ENCODE results near the gene RASL10A. TPM values are rescaled to one million over a fixed set of nuclear protein-coding genes. Genes with fewer than 3 reads are reported as not detected.

Gene RASL10A
- total and polyA plus RNA-seq, 2 experiments from 2014 or later = 1.6 to 3.0 TPM

GRCh38 chr22:29266564-29267461, 48.7 kb downstream of the RASL10A start:
- H4K20me1 ChIP-seq (replicated peaks; ENCODE audit: insufficient read depth) = peaks cover 29% of the 10 kb centered on the region
- 0 out of 2 replicates have a peak, but pooled peaks cover 2% of the 10 kb centered on the region for H3F3A ChIP-seq (replicated peaks; ENCODE audit: low read depth)
- H3K4me3 ChIP-seq = peak overlapping the region; percentile 99
- DNase-seq (ENCODE audit: low spot score) = peak; percentile 17
- peak overlapping the region; percentile 100 for H3K4me2 ChIP-seq
- H3K36me3 ChIP-seq (ENCODE audit: insufficient read depth) = peaks cover 17% of the 10 kb centered on the region
- no peaks in the 10 kb centered on the region for H3K9me2 ChIP-seq (ENCODE audit: insufficient read depth)
- H3K27me3 ChIP-seq (ENCODE audit: insufficient read depth) = no peaks in the 10 kb centered on the region
- Mint-ChIP-seq H3K4me1 (peaks cover 31% of the 10 kb centered on the region), H3K9me3 (no peaks in the 10 kb centered on the region), H3K27me3 (ENCODE audit: insufficient read depth, low read depth, poor library complexity) (peaks cover 18% of the 10 kb centered on the region), H3K27ac (peak overlapping the region; percentile 94), H3K36me3 (ENCODE audit: low read depth) (peaks cover 70% of the 10 kb centered on the region), H3K4me3 (peak overlapping the region; percentile 92)
- peak; percentile 5 for ATAC-seq
- H3K4me1 ChIP-seq (ENCODE audit: insufficient read depth) = peaks cover 30% of the 10 kb centered on the region
- H3K27ac ChIP-seq (ENCODE audit: low read depth) = peak overlapping the region; percentile 100
- TF ChIP-seq STAT1 (IDR thresholded peaks at IDR 0.05; ENCODE audit: unreplicated experiment) (no peak), ZNF462 (CRISPR knock-in tag; IDR thresholded peaks at IDR 0.05) (no peak)
- H2AFZ ChIP-seq = peak overlapping the region; percentile 52
- peaks cover 58% of the 10 kb centered on the region for H3K79me2 ChIP-seq (replicated peaks; ENCODE audit: insufficient read depth)

GRCh38 chr22:29265929-29266328, 49.6 kb downstream of the RASL10A start:
- H3K4me1 ChIP-seq (ENCODE audit: insufficient read depth) = peaks cover 27% of the 10 kb centered on the region
- H3K36me3 Mint-ChIP-seq (ENCODE audit: low read depth) = peaks cover 63% of the 10 kb centered on the region
- peaks cover 20% of the 10 kb centered on the region for H3K27me3 Mint-ChIP-seq (ENCODE audit: insufficient read depth, low read depth, poor library complexity)
- peaks cover 20% of the 10 kb centered on the region for H4K20me1 ChIP-seq (replicated peaks; ENCODE audit: insufficient read depth)
- H3K4me2 ChIP-seq = peak overlapping the region; percentile 100; the same call in 1 of the 2 replicates
- peaks cover 25% of the 10 kb centered on the region for H3K4me1 Mint-ChIP-seq
- H3K27me3 ChIP-seq (ENCODE audit: insufficient read depth) = no peaks in the 10 kb centered on the region
- H3K27ac ChIP-seq (ENCODE audit: low read depth) = no peak overlapping the region
- no peak for ATAC-seq
- H3K36me3 ChIP-seq (ENCODE audit: insufficient read depth) = peaks cover 16% of the 10 kb centered on the region
- H3K9me3 Mint-ChIP-seq = no peaks in the 10 kb centered on the region
- no peak overlapping the region for H2AFZ ChIP-seq
- H3K4me3 ChIP-seq = 0 out of 2 replicates have a peak overlapping the region, but pooled peaks have one; percentile 99
- H3K9me2 ChIP-seq (ENCODE audit: insufficient read depth) = no peaks in the 10 kb centered on the region
- H3F3A ChIP-seq (replicated peaks; ENCODE audit: low read depth) = 0 out of 2 replicates have a peak, but pooled peaks cover 2% of the 10 kb centered on the region
- H3K4me3 Mint-ChIP-seq = peak overlapping the region; percentile 92
- no peak for DNase-seq (ENCODE audit: low spot score)
- H3K79me2 ChIP-seq (replicated peaks; ENCODE audit: insufficient read depth) = peaks cover 49% of the 10 kb centered on the region
- H3K27ac Mint-ChIP-seq = peak overlapping the region; percentile 94
- TF ChIP-seq POLR2AphosphoS5 (IDR thresholded peaks at IDR 0.05; ENCODE audit: low read depth) = no peak
- TF ChIP-seq CREB1 (CRISPR knock-in tag; IDR thresholded peaks at IDR 0.05; ENCODE audit: low read depth) = no peak
- no peak for TF ChIP-seq EZH2phosphoT487 (IDR thresholded peaks at IDR 0.05; ENCODE audit: unreplicated experiment)
- TF ChIP-seq JUNB (IDR thresholded peaks at IDR 0.05; ENCODE audit: unreplicated experiment) = no peak

Measured in GM23338 (cell line).